Mononuclear cell (primary cell): ENCODE results near the gene CRIP1. TPM values are rescaled to one million over a fixed set of nuclear protein-coding genes. Genes with fewer than 3 reads are reported as not detected.

Experiments
- H3K27me3 ChIP-seq: 2 replicates; pipeline ENCODE4 v1.6.0; 2011; ENCODE audit warnings: low read length, control low read depth; ENCODE audit not compliant: insufficient read depth
- H3K4me1 ChIP-seq: 2 replicates; pipeline ENCODE4 v1.5.1; 2011; ENCODE audit warnings: mild to moderate bottlenecking, low read length, control low read depth; ENCODE audit not compliant: insufficient read depth
- H3K4me3 ChIP-seq: 2 replicates; pipeline ENCODE4 v1.5.1; 2011; ENCODE audit warnings: mild to moderate bottlenecking, low read length, moderate library complexity
- H3K9me3 ChIP-seq: 2 replicates; pipeline ENCODE4 v1.5.1; 2011; ENCODE audit warnings: low read depth, mild to moderate bottlenecking, control low read depth, low read length
- total RNA-seq: library from RNA; depleted of rRNA; stranded (reverse); fragments of >200 nt; gene quantifications from one replicate; pipeline ENCODE4 v1.2.3, GENCODE V29; 2012

Gene CRIP1
- total RNA-seq, 1 donor, result 88.2 TPM

- Histone ChIP-seq H3K4me3 (no peak overlapping the region), H3K4me1 (peaks cover 28% of the 10 kb centered on the region), H3K9me3 (no peaks in the 10 kb centered on the region), H3K27me3 (peaks cover 7% of the 10 kb centered on the region)
These were observed 46.1 kb downstream of the CRIP1 start for GRCh38 chr14:105532735-105533141.

- peaks cover 25% of the 10 kb centered on the region for H3K4me1 ChIP-seq
- H3K27me3 ChIP-seq, result peaks cover 6% of the 10 kb centered on the region
- no peaks in the 10 kb centered on the region for H3K9me3 ChIP-seq
- H3K4me3 ChIP-seq, result no peak overlapping the region
These were observed 46.7 kb downstream of the CRIP1 start for GRCh38 chr14:105533391-105533790.

- no peaks in the 10 kb centered on the region for H3K9me3 ChIP-seq
- H3K4me1 ChIP-seq, result peaks cover 21% of the 10 kb centered on the region
- peaks cover 3% of the 10 kb centered on the region for H3K27me3 ChIP-seq
- no peak overlapping the region for H3K4me3 ChIP-seq
These were observed 47.3 kb downstream of the CRIP1 start for GRCh38 chr14:105533811-105534498.

GRCh38 chr14:105534586-105534985 lies 47.9 kb downstream of the CRIP1 start:
- Histone ChIP-seq H3K27me3 (no peaks in the 10 kb centered on the region), H3K4me3 (no peak overlapping the region), H3K9me3 (no peaks in the 10 kb centered on the region), H3K4me1 (peaks cover 15% of the 10 kb centered on the region)

- peaks cover 14% of the 10 kb centered on the region for H3K4me1 ChIP-seq
- no peaks in the 10 kb centered on the region for H3K9me3 ChIP-seq
- no peaks in the 10 kb centered on the region for H3K27me3 ChIP-seq
- H3K4me3 ChIP-seq, result no peak overlapping the region
These were observed 49.4 kb downstream of the CRIP1 start for GRCh38 chr14:105536051-105536450.

GRCh38 chr14:105536691-105537579 lies 50.2 kb downstream of the CRIP1 start:
- H3K4me3 ChIP-seq, result no peak overlapping the region
- H3K27me3 ChIP-seq, result no peaks in the 10 kb centered on the region
- H3K9me3 ChIP-seq, result no peaks in the 10 kb centered on the region
- peaks cover 14% of the 10 kb centered on the region for H3K4me1 ChIP-seq

- H3K9me3 ChIP-seq, result no peaks in the 10 kb centered on the region
- no peak overlapping the region for H3K4me3 ChIP-seq
- no peaks in the 10 kb centered on the region for H3K27me3 ChIP-seq
- H3K4me1 ChIP-seq, result peaks cover 6% of the 10 kb centered on the region
These were observed 51.1 kb downstream of the CRIP1 start for GRCh38 chr14:105537580-105538474.

Other genes with a start within 250 kb of the CRIP1 start
- 25.4 TPM for gene BTBD6, start 238.4 kb upstream of the CRIP1 start, total RNA-seq
- 39.7 TPM for gene BRF1, start 185.9 kb upstream of the CRIP1 start, total RNA-seq
- 27.0 TPM for gene PACS2, start 172.1 kb upstream of the CRIP1 start, total RNA-seq
- 0.10 TPM for gene TEX22, start 88.3 kb upstream of the CRIP1 start, total RNA-seq
- 33.9 TPM for gene MTA1, start 67.1 kb upstream of the CRIP1 start, total RNA-seq
- 10.8 TPM for gene CRIP2, start 12.1 kb upstream of the CRIP1 start, total RNA-seq
- gene TEDC1, start 4.4 kb downstream of the CRIP1 start, total RNA-seq, result 19.9 TPM
- gene TMEM121, start 39.7 kb downstream of the CRIP1 start, total RNA-seq, result 1.5 TPM